ENCODE measurements around the gene CYB5R3. TPM values are rescaled to one million over a fixed set of nuclear protein-coding genes. Genes with fewer than 3 reads are reported as not detected.

CYB5R3 gene
- total RNA-seq, 1 donor from 2014 or later = 125 TPM

DNA sequence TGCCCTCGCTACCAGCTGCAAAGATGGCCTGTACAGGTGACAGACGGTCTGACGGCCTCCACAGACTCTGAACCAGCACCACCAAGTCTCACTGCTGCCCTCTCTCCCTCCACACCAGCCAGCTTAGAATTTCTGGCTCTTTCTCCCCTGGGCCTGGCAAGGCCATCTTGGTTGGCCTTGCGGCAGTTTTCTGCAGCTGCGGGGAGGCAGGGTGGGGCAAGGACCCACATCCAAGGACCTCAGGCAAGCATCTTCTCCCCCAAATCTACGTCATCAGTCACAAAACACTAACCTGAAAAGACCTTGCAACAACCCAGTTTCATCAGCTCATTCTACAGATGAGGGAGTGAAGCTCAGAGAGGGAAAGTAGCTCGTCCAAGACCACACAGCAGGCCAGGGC lies 22.8 kb downstream of the CYB5R3 start:
- no peak overlapping the region for H3K27ac Mint-ChIP-seq (ENCODE audit: unreplicated experiment)
- H3K36me3 Mint-ChIP-seq (ENCODE audit: low read depth, unreplicated experiment) = peaks cover 12% of the 10 kb centered on the region
- no peaks in the 10 kb centered on the region for H3K9me3 Mint-ChIP-seq (ENCODE audit: unreplicated experiment)
- no peaks in the 10 kb centered on the region for H3K4me1 Mint-ChIP-seq (ENCODE audit: unreplicated experiment)
- no peak for DNase-seq (ENCODE audit: low spot score)
- H3K27me3 Mint-ChIP-seq (ENCODE audit: unreplicated experiment) = peaks cover 19% of the 10 kb centered on the region
- H3K4me3 Mint-ChIP-seq (ENCODE audit: unreplicated experiment) = peak overlapping the region; percentile 53
- TF ChIP-seq CTCF (IDR thresholded peaks at IDR 0.05; ENCODE audit: unreplicated experiment) = no peak

DNA sequence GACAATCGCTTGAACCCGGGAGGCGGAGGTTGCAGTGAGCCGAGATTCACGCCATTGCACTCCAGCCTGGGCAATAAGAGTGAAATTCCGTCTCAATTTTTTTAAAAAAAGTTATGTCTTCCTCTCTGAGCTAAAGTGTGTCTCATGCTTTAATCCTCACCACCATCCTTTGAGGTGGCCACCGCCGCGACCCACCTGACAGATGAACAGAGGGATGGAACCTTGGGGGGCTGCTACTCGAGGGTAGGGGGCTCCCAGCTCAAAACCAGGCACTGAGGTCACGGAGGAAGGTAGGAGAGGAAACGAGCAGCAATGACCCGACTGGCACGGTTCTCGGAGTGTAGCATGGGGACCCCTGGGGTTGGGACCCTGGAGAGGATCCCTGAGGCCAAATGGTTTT lies 23.8 kb downstream of the CYB5R3 start:
- no peaks in the 10 kb centered on the region for H3K4me1 Mint-ChIP-seq (ENCODE audit: unreplicated experiment)
- DNase-seq (ENCODE audit: low spot score) = no peak
- peaks cover 19% of the 10 kb centered on the region for H3K27me3 Mint-ChIP-seq (ENCODE audit: unreplicated experiment)
- H3K27ac Mint-ChIP-seq (ENCODE audit: unreplicated experiment) = no peak overlapping the region
- H3K9me3 Mint-ChIP-seq (ENCODE audit: unreplicated experiment) = no peaks in the 10 kb centered on the region
- no peak overlapping the region for H3K4me3 Mint-ChIP-seq (ENCODE audit: unreplicated experiment)
- no peak for TF ChIP-seq CTCF (IDR thresholded peaks at IDR 0.05; ENCODE audit: unreplicated experiment)
- peaks cover 12% of the 10 kb centered on the region for H3K36me3 Mint-ChIP-seq (ENCODE audit: low read depth, unreplicated experiment)

GRCh38 chr22:42624551-42625106 lies 24.6 kb downstream of the CYB5R3 start:
- Mint-ChIP-seq H3K27me3 (ENCODE audit: unreplicated experiment) (peaks cover 17% of the 10 kb centered on the region), H3K27ac (ENCODE audit: unreplicated experiment) (no peak overlapping the region), H3K4me3 (ENCODE audit: unreplicated experiment) (no peak overlapping the region), H3K36me3 (ENCODE audit: low read depth, unreplicated experiment) (peaks cover 8% of the 10 kb centered on the region), H3K9me3 (ENCODE audit: unreplicated experiment) (no peaks in the 10 kb centered on the region), H3K4me1 (ENCODE audit: unreplicated experiment) (no peaks in the 10 kb centered on the region)
- no peak for DNase-seq (ENCODE audit: low spot score)
- no peak for TF ChIP-seq CTCF (IDR thresholded peaks at IDR 0.05; ENCODE audit: unreplicated experiment)

- Mint-ChIP-seq H3K27me3 (ENCODE audit: unreplicated experiment) (peaks cover 17% of the 10 kb centered on the region), H3K9me3 (ENCODE audit: unreplicated experiment) (no peaks in the 10 kb centered on the region), H3K4me1 (ENCODE audit: unreplicated experiment) (no peaks in the 10 kb centered on the region), H3K36me3 (ENCODE audit: low read depth, unreplicated experiment) (peaks cover 5% of the 10 kb centered on the region), H3K27ac (ENCODE audit: unreplicated experiment) (no peak overlapping the region), H3K4me3 (ENCODE audit: unreplicated experiment) (no peak overlapping the region)
- no peak for TF ChIP-seq CTCF (IDR thresholded peaks at IDR 0.05; ENCODE audit: unreplicated experiment)
- DNase-seq (ENCODE audit: low spot score) = no peak
These were observed 25.3 kb downstream of the CYB5R3 start for GRCh38 chr22:42623756-42624441.

GRCh38 chr22:42623301-42623751 lies 25.9 kb downstream of the CYB5R3 start:
- Mint-ChIP-seq H3K4me1 (ENCODE audit: unreplicated experiment) (no peaks in the 10 kb centered on the region), H3K27ac (ENCODE audit: unreplicated experiment) (no peak overlapping the region), H3K36me3 (ENCODE audit: low read depth, unreplicated experiment) (peaks cover 5% of the 10 kb centered on the region), H3K4me3 (ENCODE audit: unreplicated experiment) (no peak overlapping the region), H3K9me3 (ENCODE audit: unreplicated experiment) (no peaks in the 10 kb centered on the region), H3K27me3 (ENCODE audit: unreplicated experiment) (peaks cover 17% of the 10 kb centered on the region)
- TF ChIP-seq CTCF (IDR thresholded peaks at IDR 0.05; ENCODE audit: unreplicated experiment) = no peak
- no peak for DNase-seq (ENCODE audit: low spot score)

All from endothelial cell (in vitro differentiated cells).